Effector memory CD4-positive, alpha-beta T cell (primary cell): ENCODE data around the gene NRCAM.

Source experiments
- DNase-seq, 3 donors: peaks; one replicate each; pipeline ENCODE4 v3.0.0-alpha.2; 2020
- H3K27ac ChIP-seq: 2 replicates; pipeline ENCODE4 v1.7.0; 2013; ENCODE audit warnings: mild to moderate bottlenecking, low read length, moderate library complexity; ENCODE audit not compliant: insufficient read depth, poor library complexity, severe bottlenecking
- H3K27me3 ChIP-seq: replicated peaks from 2 replicates; pipeline ENCODE4 v1.7.0; 2013; ENCODE audit warnings: mild to moderate bottlenecking, low read length; ENCODE audit not compliant: insufficient read depth, control insufficient read depth, poor library complexity, severe bottlenecking
- H3K36me3 ChIP-seq: 2 replicates; pipeline ENCODE4 v1.7.0; 2013; ENCODE audit warnings: mild to moderate bottlenecking, low read length, moderate library complexity; ENCODE audit not compliant: control insufficient read depth, insufficient read depth
- H3K4me1 ChIP-seq: 2 replicates; pipeline ENCODE4 v1.7.0; 2013; ENCODE audit warnings: low read length, mild to moderate bottlenecking; ENCODE audit not compliant: control insufficient read depth, insufficient read depth, poor library complexity, severe bottlenecking
- H3K4me3 ChIP-seq: 2 replicates; pipeline ENCODE4 v1.7.0; 2013; ENCODE audit warnings: low read length, low read depth, mild to moderate bottlenecking; ENCODE audit not compliant: insufficient read depth, poor library complexity, severe bottlenecking
- H3K9me3 ChIP-seq: 2 replicates; pipeline ENCODE4 v1.7.0; 2013; ENCODE audit warnings: mild to moderate bottlenecking, low read length, moderate library complexity; ENCODE audit not compliant: control insufficient read depth

NRCAM gene

GRCh38 chr7:108234281-108234680 is 222.0 kb downstream of the NRCAM start:
- Histone ChIP-seq H3K36me3 (no peaks in the 10 kb centered on the region), H3K9me3 (no peaks in the 10 kb centered on the region), H3K27me3 (no peaks in the 10 kb centered on the region), H3K4me1 (no peaks in the 10 kb centered on the region), H3K4me3 (no peak overlapping the region), H3K27ac (no peak overlapping the region)
- DNase-seq: no peak

GRCh38 chr7:108232076-108232475 is 224.2 kb downstream of the NRCAM start:
- no peaks in the 10 kb centered on the region for H3K4me1 ChIP-seq
- no peaks in the 10 kb centered on the region for H3K27me3 ChIP-seq
- no peaks in the 10 kb centered on the region for H3K36me3 ChIP-seq
- DNase-seq: no peak
- no peak overlapping the region for H3K4me3 ChIP-seq
- no peaks in the 10 kb centered on the region for H3K9me3 ChIP-seq
- no peak overlapping the region for H3K27ac ChIP-seq

- H3K4me1 ChIP-seq: no peaks in the 10 kb centered on the region
- no peaks in the 10 kb centered on the region for H3K36me3 ChIP-seq
- no peak for DNase-seq
- H3K9me3 ChIP-seq: no peaks in the 10 kb centered on the region
- H3K27me3 ChIP-seq: no peaks in the 10 kb centered on the region
- no peak overlapping the region for H3K27ac ChIP-seq
- no peak overlapping the region for H3K4me3 ChIP-seq
Observed at GRCh38 chr7:108231221-108231620, 225.0 kb downstream of the NRCAM start.

DNA sequence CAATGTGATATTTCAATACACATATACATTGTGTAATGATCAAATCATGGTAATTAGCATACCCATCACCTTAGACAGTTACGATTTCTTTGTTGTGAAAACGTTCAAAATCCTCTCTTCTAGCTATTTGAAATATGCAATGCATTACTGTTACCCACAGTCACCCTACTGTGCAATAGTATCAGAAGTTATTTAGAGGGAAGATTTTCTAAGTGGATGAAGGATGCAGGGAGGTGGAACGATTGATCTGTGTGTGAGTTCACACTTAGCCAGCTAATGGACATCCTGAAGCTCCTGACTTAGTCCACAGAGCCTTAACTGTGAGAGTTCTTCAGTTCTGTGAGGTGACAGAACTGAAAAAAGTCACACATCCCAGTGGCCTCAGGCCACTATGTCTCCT is 228.9 kb downstream of the NRCAM start:
- no peak overlapping the region for H3K27ac ChIP-seq
- no peaks in the 10 kb centered on the region for H3K36me3 ChIP-seq
- no peaks in the 10 kb centered on the region for H3K9me3 ChIP-seq
- DNase-seq: no peak
- H3K4me3 ChIP-seq: no peak overlapping the region
- no peaks in the 10 kb centered on the region for H3K27me3 ChIP-seq
- H3K4me1 ChIP-seq: no peaks in the 10 kb centered on the region

DNA sequence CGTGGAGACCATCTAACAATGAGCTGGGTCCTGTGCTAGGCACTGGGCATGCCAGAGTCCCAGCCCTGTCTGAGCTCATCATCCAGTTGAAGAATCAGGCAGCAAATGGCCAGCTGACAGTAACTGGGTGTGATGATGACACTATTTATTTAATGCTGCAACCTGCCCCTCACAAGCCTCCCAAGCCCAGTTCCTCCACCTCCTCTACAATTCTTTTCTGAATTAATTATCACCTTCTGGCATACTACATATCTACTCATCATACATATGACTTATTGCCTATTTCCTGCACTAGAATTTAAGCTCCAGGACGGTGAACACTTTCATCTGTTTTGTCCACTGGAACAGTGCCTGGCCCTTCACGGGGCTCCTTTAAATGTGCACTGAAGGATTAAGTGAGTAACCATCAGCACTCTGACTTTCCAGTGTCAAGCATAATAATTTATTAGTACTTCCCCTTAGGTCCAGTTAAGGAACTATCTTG is 229.4 kb downstream of the NRCAM start:
- Histone ChIP-seq H3K27ac (no peak overlapping the region), H3K36me3 (no peaks in the 10 kb centered on the region), H3K4me3 (no peak overlapping the region), H3K27me3 (no peaks in the 10 kb centered on the region), H3K9me3 (no peaks in the 10 kb centered on the region), H3K4me1 (no peaks in the 10 kb centered on the region)
- DNase-seq: no peak

DNA sequence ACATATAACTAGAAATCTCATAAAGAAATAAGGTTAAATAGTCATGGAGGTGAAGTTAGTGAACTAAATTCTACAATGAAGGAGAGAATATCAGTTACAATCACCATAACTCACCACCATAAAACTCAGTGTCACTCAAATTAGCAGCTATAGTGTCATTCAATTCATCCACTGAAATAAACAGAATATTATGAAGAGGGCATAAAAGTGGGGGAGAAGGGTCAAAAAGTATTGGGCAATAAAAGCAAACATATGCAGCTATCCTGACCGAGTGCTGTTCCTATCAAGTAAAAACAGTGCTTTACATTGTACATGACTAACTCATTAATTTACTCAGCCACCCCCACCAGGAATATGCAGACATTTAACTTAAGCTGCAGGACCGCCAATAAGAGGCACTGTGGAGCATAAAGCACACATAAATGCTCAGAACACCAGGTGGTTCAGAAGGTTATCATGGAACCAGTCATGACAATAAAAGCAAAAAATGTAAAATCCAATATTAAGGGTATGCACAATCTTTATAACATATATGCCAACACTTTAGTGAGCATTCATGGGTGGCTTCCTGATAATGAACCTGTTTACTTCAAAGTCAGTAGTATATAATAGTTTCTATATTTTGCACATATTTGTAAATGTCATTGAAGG is 230.6 kb downstream of the NRCAM start:
- no peak overlapping the region for H3K27ac ChIP-seq
- H3K36me3 ChIP-seq: no peaks in the 10 kb centered on the region
- DNase-seq: no peak

GRCh38 chr7:108224387-108224786 is 231.8 kb downstream of the NRCAM start:
- H3K4me3 ChIP-seq: no peak overlapping the region
- DNase-seq: no peak

More for the DNA sequence above, 230.6 kb downstream of the NRCAM start:
- Histone ChIP-seq H3K4me1 (no peaks in the 10 kb centered on the region), H3K9me3 (no peaks in the 10 kb centered on the region), H3K4me3 (no peak overlapping the region), H3K27me3 (no peaks in the 10 kb centered on the region)

DNA sequence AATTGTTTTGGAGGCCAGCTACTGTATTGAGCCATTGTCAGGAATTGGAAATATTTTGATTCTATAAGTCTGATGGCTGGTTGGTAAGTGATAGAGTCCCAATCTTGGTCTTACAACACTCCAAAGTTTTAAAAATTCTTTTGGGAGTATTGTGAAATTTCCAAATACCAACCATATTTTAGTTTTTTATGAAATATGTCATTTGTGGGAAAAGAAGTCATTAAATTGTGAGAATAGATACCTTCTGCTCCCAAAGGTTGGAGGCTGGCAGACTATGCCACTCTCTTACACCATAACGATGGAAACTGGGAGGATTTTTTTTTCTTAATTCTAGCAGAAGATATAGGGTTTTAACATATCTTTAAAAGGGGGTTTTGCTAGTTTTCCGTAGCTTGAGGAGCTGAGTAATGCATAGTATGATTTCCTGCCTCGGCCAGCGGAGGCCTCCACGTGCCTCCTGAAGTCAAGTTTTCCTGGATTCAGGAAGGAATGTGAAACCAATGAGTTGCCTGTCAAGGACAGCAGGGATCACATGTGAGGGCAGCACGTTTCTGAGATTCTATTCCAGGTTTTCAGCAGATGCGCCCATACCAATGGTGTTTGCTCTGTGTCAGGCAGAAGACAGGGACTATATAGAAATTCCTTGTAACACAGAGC is 233.9 kb downstream of the NRCAM start:
- DNase-seq: no peak
- H3K4me3 ChIP-seq: no peak overlapping the region

More at GRCh38 chr7:108224387-108224786, 231.8 kb downstream of the NRCAM start:
- Histone ChIP-seq H3K27ac (no peak overlapping the region), H3K27me3 (no peaks in the 10 kb centered on the region), H3K4me1 (no peaks in the 10 kb centered on the region), H3K36me3 (no peaks in the 10 kb centered on the region), H3K9me3 (no peaks in the 10 kb centered on the region)

GRCh38 chr7:108211382-108212201 is 244.6 kb downstream of the NRCAM start:
- Histone ChIP-seq H3K9me3 (no peaks in the 10 kb centered on the region), H3K36me3 (no peaks in the 10 kb centered on the region), H3K27ac (no peak overlapping the region), H3K27me3 (peaks cover 3% of the 10 kb centered on the region), H3K4me1 (no peaks in the 10 kb centered on the region), H3K4me3 (no peak overlapping the region)
- no peak for DNase-seq

More for the DNA sequence above, 233.9 kb downstream of the NRCAM start:
- Histone ChIP-seq H3K36me3 (no peaks in the 10 kb centered on the region), H3K9me3 (no peaks in the 10 kb centered on the region), H3K27me3 (no peaks in the 10 kb centered on the region), H3K4me1 (no peaks in the 10 kb centered on the region), H3K27ac (no peak overlapping the region)

- H3K36me3 ChIP-seq: no peaks in the 10 kb centered on the region
- no peak overlapping the region for H3K4me3 ChIP-seq
- peaks cover 3% of the 10 kb centered on the region for H3K27me3 ChIP-seq
- H3K4me1 ChIP-seq: no peaks in the 10 kb centered on the region
- H3K9me3 ChIP-seq: no peaks in the 10 kb centered on the region
- no peak for DNase-seq
- no peak overlapping the region for H3K27ac ChIP-seq
Observed at GRCh38 chr7:108210796-108211195, 245.4 kb downstream of the NRCAM start.
